NCI-H460 (cell line): ENCODE results near the gene ZNF536. TPM values are rescaled to one million over a fixed set of nuclear protein-coding genes. Genes with fewer than 3 reads are reported as not detected.

ENCODE experiments used
- DNase-seq: peaks from one replicate; pipeline ENCODE4 v3.0.0-alpha.2; 2016; ENCODE audit warnings: low read depth; ENCODE audit errors: extremely low read depth
- total RNA-seq: library from RNA; depleted of rRNA; stranded (reverse); fragments of >200 nt; shearing (Covaris generic); gene quantifications from 2 replicates; pipeline ENCODE4 v1.2.3, GENCODE V29; 2014

Gene ZNF536
- total RNA-seq, 1 experiment from 2014 or later, result not detected

DNA sequence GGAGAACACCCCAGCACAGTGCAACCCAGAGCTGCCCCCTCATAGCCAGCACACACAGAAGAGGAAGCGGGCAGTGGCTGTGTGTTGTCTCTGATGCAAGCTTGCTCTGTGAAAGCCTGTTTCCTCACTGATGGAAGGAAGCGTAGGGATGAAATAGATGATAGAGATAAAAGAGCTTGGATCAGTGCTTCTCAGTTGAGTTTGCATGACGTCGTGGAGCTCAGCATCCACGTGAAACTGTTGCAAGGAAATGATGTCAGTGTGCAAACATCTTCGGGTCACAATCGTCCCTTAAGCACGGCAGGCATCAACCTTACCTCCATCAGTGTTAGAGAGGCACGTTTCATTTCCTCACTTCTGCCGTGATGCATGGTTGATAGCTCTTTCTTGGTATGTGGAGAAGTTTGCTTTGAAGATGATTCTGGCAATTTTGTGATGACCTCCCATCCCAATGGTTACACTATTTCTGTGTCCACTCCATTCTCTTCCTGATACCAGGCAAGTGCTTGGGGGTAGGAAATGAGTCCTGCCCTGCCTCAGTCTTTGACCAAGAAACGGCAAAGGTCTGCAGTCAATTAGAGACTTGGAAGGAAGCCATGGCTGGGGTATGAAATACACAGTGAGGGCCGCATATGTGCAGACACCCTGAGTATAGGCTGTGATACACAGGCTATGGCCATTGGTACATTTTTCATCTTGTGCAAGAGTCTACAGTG lies 183.0 kb downstream of the ZNF536 start:
- no peak for DNase-seq

DNA sequence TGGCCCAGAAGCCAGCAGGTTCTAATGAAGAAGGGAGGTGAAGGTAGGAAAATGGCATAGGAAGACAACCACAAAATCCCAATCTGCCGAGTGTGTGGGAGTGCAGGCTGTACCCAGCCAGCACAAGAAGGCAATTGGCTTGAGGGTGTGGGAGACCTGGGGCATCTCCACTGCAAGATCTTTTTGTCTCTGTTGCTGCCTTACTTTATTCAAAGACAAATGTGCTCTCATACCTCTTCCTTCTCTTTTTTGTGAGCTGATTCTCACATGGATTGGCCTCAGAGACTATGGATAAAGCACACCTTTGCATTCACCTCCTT lies 183.6 kb downstream of the ZNF536 start:
- DNase-seq, result no peak

DNA sequence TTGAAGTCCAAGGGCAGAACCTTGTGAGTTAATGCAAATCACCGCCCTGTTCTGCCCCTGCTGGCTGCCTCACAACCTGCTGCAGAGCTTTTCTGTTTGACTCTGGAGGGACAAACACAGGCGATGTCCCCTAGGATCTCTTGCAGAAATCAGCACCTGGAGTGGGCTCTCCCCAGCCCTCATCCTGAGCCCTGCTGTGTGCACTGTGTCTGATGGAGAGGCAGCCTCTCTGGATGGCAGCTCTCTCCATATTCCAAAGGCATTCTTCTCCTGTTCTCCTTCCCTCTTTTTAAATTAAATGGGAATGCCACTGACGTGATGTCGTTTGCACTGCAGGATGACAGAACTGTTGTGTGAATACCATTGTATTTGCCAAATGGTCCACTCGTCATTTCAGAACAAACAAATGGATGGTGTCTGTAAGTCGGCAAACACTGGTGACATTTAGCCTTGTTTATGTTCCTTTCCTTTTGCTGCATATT lies 184.1 kb downstream of the ZNF536 start:
- DNase-seq, result no peak

DNA sequence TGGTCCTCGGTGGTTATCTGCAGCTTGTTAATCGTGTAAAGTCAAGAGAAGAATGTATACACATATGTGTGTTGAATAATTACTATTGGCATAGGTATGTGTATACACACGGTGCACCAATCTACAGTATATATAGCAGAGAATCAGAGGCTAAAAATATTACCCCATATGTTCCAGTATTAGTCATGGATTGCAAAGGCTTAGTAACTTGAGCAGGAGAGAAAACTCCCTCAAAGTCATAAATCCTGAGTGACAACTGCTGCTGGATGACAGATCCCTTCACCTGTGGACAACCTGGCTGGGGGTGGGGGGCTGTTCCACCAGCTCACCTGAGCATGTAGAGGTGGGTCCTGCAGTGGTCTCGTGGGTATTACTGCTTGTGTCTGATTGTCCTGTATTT lies 185.0 kb downstream of the ZNF536 start:
- no peak for DNase-seq

DNA sequence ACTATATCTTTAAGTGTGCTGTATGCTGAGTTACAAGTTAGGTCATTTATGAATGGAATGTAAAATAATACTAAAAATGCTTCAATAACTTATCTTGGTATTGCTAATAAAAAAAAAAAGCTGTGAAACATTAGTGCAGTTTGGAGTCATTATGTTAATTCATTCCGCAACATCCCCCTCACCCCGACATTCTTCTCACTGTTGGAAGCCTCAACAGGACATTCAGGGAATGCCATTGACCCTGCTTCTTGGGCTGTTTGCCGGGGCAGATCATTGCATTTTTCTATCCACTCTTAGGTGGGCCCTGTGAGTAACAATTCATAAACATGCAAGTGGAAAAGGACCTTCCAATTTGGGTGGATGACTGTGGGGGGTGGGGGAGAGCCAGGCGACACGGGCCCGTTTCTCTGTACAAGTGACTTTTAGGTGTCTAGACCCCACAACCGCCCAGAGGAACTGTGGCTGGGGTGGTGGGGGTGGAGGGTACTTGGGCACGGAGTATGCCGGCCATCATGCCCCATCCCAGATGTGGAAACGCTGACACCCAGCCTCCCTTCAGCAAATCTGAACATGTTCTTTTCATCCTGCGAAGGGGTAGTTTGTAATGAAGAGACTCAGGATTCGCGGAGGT lies 185.9 kb downstream of the ZNF536 start:
- no peak for DNase-seq

DNA sequence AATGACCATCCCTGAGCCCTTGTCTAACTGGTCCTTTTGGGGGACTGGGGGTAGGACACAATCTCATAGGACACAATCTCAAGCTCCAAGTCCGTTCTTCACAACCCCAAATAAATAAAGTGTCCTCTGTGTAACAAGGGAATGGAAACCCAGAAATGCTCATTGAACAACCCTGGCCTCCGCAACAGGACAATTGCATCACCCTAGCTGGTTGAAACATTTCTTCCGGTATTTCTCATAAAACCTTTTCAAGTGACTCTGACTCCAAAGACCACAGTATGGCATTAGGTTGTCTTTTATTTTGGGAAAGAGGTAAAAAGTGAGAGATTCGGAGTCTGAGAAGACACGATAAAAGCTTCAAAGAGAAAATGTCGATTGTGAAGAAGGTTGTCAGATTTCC lies 186.6 kb downstream of the ZNF536 start:
- no peak for DNase-seq

DNA sequence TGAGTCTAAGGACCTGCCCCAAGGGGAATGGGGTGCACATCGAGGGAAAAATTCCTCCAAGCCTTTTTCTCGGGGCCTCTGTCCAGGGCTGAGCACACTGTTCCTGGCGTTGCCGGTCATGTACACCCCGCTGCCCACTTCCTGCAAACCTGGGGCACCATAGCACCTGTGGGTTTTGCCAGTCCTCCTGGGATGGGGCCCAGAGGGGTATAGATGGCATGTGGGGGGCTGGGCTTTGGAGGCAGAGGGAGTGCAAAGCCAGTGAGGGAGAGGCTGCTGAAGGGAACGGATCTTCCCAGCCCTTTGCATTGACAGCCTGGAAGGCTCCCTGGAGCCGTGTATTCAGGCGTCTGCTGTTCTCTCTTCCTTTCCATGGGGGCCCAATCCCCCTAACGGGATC lies 187.3 kb downstream of the ZNF536 start:
- DNase-seq, result no peak

DNA sequence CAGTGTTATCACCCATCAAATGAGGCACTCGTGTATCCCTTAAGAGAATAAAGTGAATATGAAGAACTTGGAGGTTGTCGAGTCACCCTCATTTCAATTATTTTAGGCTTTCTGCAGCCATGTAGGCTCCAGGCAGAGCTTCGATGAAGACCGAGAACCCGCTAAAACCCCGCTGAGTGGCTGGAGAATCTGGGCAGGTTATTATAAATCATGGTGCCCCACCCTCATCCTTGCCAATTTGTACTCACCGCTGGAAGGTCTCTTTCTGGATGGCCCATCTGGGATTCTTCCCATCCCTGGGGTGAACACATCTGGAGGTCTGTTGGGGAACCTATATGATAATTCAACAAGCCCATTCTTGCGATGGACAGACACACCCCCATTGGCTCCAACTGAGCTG lies 190.8 kb downstream of the ZNF536 start:
- no peak for DNase-seq

DNA sequence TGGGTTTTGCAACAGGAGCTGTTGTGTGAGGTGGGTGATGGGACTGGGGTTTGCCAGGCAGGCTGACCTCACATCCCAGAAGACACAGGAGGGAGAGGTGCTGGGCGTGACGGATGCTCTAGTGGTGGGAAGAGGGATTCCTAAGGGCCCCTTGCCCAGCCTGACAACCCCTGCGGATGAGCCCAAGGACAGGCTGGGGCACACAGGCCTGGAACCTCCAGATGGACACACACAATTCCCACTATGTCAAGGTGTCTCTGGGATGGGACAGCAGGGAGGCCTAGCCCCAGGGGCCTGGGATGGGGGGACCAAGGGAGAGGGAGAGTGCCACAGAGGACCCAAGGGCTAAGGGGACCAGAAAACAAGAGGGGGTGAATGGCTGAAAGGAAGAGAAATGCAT lies 191.5 kb downstream of the ZNF536 start:
- DNase-seq, result no peak

DNA sequence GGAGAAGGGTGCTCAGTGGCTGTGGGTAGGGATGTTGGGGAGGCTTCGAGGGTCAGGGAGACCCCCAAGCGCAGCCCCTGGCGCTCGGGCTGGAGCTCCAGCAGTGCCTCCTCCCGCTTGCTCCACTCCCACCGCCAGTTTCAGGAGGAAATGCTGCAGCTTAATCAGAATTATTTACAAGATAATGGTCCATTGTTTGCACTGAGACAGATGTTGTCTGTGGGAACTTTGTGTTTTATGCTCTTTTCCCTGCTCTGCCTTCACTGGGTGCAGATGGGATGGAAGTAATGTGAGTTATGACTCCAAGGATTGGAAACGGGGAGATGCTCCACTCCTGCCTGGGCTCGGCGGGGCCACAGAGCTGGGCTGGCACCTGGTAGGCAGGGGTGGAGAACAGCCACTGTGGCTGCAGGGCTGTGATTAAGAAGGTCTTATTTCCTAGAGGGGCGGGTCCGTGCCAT lies 192.4 kb downstream of the ZNF536 start:
- DNase-seq, result no peak

DNA sequence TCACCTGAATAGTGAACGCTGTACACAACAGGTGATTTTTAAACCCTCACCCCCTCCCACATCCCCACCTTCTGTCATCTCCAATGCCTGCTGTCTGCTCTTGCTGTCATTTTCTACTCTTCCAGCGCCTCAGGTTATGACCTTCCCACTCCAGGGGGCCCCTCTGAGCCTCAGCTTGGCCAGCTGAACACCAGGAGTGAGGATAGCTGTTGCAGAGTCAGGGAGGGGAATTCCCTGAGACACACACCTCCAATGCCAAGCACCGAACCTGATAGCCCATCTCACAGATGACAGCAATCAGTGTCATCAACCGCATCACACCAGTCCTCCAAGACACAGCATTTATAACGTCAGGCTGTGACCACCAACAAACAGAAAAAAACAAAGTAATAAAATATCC lies 193.5 kb downstream of the ZNF536 start:
- DNase-seq, result no peak

DNA sequence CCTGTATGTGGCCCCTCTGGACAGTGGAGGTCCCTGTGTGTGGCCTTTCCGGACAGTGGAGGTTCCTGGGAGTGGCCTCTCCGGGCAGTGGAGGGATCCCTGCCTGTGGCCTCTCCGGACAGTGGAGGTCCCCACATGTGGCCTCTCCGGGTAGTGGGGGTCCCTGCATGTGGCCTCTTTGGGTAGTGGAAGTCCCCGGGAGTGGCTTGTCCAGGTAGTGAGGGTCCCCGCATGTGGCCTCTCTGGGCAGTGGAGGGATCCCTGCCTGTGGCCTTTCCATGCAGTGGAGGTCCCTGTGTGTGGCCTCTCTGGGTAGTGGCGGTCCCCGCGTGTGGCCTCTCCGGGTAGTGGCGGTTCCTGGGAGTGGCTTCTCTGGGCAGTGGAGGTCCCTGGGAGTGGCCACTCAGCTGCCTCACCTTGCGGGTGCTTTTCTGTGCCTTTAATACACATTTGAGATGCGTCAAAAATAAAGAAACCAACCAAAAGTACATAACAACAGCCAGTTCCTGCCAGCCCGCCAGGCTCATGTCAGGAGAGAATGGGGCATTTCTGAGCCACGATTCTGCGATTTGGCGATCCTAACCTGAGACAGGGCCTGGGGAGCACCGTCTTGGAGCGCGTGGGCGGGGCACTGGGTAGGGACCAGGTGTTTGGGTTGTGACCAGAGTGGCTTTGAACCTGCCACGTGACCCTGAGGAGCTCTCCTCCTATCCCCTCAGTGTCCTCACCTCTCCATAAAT lies 194.7 kb downstream of the ZNF536 start:
- no peak for DNase-seq

DNA sequence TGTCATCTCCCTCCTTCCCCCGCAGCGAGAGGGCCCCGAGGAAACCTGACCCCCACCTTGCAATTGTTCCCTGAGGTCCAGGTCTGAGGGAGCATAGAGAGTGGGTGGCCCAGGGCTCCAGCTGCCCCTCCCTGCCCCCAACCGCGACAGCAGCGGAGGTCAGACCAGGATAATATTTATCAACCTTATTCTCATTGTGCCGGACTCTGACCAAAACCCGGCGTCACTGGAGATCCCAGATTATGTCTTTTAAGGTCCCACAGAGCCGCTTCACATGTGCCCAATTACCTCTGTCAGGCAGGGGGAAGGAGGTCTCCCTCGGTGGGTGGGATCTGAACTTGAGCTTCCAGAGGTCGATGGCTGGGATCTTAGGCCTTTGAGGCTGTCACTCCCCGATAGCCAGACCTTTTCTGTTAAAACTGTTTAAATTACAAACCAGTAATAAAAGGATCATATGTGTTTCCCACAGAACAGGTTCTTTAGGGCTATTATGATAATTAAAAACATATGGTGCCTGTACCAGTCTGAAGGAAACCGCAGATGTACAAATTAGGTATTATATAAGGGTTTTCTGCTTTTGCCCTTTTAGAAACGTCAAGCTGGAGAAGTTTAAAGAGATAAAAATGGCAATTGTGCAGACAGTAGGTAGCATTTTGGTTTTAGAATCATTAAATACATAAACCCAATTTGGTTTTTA lies 195.5 kb downstream of the ZNF536 start:
- no peak for DNase-seq

DNA sequence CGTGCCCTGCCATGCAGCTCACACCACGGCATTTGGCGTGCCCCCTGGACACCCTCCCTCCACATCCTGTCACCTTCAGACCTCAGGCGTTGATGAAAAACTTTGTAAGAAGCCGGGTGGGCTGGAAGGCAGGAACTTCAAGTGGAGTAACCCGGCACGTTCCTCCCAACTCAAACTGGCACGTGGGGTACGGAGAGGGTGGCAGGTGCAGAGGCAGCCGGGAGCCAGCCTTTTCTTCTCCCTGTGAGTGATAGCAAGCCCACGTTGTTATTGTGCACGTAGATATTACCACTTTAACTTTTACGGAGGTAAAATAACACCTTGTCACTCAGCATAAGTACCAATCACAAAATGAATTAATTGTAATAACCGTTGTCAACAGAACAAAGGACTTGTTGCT lies 198.0 kb downstream of the ZNF536 start:
- DNase-seq, result no peak

DNA sequence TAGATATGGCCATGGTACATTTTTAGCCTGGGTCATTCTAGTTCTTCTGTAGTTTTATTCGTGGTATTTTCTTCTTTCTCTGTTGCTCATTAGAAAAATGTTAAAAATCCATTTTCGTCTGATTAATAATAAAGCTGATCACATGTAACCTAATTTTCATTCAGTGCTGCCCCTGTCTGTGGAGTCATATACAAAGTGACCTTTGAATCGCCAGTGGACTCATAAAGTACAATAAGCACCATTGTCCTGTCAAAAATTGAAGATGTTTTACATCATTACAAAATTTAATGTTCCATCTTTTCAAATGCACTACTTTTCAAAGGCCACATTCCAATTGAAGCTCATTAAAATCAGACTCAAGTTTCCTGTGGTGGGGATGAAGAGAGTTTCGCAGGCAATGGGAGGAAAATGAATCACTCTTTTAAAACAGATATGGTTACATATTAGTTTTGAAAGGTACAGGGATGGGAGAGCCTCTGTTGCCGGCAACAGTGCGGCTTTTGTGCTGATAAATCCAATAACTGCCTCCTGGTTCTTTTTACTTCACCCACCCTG lies 205.4 kb downstream of the ZNF536 start:
- no peak for DNase-seq

DNA sequence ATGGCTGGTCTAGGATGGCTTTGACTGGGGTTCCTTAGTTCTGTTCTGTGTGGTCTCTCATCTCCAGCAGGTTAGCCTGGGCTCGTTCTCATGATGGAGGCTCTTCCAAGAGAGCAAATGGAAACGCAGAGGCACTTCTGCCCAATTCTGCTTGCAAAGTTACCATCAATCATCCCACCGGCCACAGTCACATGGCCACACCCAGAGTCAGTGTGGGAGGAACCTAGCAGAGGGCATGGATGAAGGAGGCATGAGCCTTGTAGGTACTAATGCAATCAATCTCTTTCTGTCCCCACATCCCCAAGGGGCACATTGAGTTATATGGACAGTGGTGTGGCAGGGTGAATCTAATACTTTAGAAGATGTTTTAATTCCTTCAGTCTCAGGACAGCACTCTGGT lies 207.2 kb downstream of the ZNF536 start:
- no peak for DNase-seq

DNA sequence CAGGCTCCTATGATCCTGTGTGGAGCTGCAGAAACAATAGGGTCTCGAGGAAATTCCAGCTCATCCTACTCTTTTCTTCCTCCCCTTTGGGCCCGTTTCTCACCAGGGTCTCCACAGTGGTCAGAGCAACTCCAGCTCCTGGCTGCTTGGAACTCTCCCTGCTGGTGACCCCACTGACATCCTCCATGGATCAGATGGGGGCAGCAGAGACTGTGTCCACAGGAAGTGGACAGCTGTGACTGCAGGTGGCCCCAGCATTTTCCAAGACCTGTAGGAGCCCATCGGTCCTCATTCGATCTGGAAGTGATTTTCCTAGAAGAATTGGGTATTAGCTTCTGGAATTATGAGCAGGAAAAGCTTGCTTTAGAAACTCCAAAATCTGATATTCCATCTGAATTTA lies 208.5 kb downstream of the ZNF536 start:
- DNase-seq, result no peak

DNA sequence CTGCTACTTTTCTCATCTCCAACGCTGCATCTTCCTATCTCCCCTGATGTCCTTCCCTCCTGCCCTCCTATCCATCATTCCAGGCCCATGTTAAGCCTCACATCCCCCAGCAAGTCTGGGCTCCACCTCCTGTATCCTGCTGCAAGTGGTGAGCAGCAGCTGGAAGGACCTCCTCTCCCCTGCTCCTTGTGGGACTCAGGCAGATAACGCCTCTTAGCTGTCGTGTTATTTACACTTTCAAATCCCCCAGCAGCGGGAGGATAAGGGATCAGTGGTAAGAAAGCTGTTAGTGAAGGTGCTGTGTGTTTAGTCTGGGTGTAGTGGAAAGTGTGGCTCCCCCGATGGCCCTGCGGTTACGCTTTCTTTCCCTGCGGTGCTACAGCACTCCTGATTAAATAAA lies 211.9 kb downstream of the ZNF536 start:
- DNase-seq, result no peak

DNA sequence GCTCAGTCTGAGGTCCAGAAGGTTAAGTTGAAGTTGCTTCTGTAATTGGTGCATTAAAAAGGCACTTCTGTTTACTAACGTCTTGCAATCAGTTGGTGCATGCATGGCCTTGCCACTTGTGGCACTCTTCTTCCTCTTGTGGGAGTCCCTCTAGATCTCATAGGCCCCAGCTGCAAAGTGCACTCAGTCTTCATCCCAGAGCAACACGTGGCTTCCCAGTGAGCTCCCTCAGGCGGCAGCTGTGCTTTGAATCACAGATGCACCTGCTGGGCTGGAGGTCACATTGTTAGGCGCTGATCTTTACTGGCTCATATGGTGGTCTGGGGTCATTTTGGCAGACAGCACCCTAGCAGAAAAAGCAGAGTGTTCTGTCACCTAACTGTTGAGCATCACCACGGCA lies 215.7 kb downstream of the ZNF536 start:
- DNase-seq, result no peak

DNA sequence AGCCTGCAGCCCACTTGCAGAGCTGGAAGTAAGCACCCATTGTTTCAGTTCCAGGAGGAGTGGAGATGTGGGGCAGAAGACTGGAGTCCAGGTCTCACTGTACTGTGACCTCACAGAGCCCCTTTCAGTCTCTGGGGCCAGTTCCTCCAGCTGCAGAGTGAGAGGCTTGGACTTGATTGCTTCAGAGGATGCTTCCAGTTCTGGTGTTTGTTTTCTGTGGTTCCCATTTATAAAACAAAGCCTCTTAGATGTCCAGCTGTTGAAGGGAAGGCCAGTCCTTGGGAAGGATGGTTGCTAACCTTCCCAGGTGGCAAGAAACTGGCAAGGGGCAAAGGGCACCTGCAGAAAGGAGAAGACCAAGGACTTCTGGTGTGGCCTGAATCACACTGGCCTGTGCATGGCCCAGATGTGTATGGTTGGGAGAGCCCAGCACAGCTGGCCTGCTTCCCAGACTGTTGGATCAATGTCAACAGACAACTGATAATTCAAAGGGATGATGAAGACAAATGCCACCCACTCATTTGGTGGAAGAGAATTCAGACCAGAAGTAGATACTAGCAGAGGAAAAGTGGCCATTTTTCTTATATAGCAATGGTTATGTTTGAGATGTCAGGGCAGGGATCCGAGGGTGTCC lies 218.5 kb downstream of the ZNF536 start:
- DNase-seq, result no peak

DNA sequence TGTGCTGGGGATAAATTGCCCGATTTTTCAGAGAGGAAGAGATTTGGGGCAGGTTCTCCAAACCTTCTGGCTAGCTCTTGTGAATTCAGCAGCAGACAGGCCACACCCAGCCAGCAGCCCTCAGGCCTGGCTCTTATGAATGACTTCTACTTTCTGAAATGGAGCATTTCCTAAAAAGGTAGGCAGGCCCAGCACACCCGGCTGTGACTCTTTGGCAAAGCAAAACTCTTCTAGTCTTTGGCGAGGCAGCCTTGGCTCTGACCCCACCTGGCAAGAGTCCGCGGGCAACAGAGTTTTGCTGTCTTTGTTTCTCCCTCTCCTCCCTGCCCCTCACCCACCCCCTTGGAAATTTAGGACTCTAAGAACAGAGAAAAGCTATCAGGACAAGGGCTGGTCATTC lies 221.2 kb downstream of the ZNF536 start:
- no peak for DNase-seq
